ENCODE results near the gene LRRC39.
"Not testable (repeated sequence)": the region's sequence is repeated elsewhere in the genome, so short reads cannot be mapped to it uniquely, and the experiment has no call there.

Gene LRRC39

GRCh38 chr1:100178091-100178490 is at the start of gene LRRC39:
TSS of gene LRRC39 (minus strand) at chr1:100178256. CDS start at chr1:100168516, 9,740 bp downstream.
- no peak for DNase-seq

DNA sequence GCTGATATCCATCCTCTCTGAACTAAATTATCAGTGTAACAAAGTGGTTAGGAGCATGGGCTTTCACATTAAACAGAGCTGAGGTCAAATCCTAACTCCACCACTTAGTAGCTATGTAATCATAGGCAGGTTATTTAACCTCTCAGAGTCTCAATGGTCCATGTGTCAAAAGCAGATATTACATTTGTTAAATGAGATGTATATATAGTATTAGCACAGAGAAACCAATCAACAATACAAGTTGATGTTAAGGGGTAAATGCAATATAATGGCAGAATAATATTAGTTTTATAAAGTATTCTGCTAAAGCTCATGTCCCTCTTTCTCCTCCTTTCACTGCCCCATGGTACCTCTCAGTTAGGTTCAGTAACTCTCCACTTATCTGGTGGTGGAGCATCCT is 44.4 kb upstream of the LRRC39 start:
- no peak for DNase-seq

DNA sequence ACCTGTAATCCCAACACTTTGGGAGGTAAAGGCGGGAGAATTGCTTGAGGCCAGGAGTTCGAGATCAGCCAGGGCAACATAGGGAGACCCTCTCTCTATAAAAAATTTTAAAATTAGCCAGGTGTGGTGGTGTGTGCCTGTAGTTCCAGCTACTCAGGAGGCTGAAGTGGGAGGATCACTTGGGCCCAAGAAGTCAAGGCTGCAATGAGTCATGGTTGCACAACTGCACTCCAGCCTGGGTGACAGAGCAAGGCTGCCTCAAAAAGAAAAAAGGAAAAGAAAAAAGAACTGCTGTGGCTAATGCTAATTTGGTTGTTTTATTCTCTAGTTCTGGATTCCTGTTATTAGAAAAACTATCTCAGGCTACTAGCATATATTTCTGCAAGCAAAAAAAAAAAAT is 41.8 kb upstream of the LRRC39 start:
- peak; percentile 30 for DNase-seq

DNA sequence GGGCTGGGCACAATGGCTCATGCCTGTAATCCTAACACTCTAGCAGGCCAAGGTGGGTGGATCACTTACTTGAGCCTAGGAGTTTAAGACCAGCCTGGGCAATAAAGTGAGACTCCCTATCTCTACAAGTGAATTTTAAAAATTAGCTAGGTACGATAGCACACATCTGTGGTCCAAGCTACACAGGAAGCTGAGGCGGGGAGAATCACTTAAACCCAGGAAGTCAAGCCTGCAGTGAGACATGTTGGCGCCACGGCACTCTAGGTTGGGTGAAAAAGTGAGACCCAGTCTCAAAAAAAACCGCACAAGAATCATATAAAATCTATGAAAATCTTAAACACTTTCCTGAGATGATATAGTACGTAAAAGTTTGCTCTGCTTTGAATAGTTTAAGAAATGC is 41.4 kb upstream of the LRRC39 start:
- no peak for DNase-seq

GRCh38 chr1:100217834-100218233 is 39.8 kb upstream of the LRRC39 start:
- DNase-seq = no peak

GRCh38 chr1:100215101-100215500 is 37.0 kb upstream of the LRRC39 start:
- DNase-seq = no peak

- no peak for DNase-seq
Observed at GRCh38 chr1:100213141-100213540, 35.1 kb upstream of the LRRC39 start.

- DNase-seq = no peak
Observed at GRCh38 chr1:100206301-100206700, 28.2 kb upstream of the LRRC39 start.

DNA sequence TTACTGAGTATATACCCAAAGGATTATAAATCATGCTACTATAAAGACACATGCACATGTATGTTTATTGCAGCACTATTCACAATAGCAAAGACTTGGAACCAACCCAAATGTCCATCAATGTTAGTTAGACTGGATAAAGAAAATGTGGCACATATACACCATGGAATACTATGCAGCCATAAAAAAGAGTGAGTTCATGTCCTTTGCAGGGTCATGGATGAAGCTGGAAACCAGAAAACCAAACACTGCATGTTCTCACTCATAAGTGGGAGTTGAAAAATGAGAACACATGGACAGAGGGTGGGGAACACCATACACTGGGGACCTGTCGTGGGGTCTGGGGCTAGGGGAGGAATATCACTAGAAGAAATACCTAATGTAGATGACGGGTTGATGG is 27.5 kb upstream of the LRRC39 start:
- not testable (repeated sequence) for DNase-seq

DNA sequence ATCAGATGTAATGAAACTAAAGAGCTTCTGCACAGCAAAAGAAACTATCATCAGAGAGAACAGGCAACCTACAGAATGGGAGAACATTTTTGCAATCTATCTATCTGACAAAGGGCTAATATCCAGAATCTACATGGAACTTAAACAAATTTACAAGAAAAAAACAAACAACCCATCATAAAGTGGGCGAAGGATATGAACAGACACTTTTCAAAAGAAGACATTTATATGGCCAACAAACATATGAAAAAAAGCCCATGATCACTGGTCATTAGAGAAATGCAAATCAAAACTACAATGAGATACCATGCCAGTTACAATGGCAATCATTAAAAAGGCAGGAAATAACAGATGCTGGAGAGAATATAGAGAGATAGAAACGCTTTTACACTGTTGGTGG is 27.0 kb upstream of the LRRC39 start:
- DNase-seq = not testable (repeated sequence)

DNA sequence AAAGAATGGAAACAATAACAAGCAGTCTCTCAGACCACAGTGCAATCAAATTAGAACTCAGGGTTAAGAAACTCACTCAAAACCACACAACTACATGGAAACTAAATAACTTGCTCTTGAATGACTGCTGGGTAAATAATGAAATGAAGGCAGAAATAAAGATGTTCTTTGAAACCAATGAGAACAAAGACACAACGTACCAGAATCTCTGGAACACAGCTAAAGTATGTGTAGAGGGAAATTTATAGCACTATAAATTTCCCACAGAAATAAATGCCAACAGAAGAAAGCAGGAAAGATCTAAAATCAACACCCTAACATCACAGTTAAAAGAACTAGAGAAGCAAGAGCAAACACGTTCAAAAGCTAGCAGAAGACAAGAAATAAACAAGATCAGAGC is 24.6 kb upstream of the LRRC39 start:
- DNase-seq = not testable (repeated sequence)

GRCh38 chr1:100200060-100200459 is 22.0 kb upstream of the LRRC39 start:
- DNase-seq = not testable (repeated sequence)

- DNase-seq = no peak
Observed at GRCh38 chr1:100198596-100198995, 20.5 kb upstream of the LRRC39 start.

DNA sequence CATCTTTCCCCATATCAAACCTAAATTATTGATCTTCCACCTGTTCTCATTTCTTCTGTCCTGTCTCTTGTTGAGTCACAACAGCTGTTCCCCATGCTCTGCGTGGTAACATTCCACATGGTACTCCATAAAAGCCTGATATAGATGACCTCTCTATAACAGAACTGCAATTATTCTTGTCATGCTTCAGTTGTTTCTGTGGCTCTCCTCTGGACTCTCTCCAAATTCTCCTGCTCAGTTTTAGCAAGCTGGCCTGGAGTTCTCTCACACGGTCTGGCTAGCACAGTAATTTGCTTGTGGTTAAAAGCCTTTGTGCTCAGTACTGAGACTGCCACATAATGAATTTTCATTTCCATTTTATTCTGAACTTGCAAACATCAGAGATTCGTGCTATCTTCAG is 10.6 kb upstream of the LRRC39 start:
- no peak for DNase-seq

GRCh38 chr1:100187912-100188311 is 9.9 kb upstream of the LRRC39 start:
- no peak for DNase-seq

DNA sequence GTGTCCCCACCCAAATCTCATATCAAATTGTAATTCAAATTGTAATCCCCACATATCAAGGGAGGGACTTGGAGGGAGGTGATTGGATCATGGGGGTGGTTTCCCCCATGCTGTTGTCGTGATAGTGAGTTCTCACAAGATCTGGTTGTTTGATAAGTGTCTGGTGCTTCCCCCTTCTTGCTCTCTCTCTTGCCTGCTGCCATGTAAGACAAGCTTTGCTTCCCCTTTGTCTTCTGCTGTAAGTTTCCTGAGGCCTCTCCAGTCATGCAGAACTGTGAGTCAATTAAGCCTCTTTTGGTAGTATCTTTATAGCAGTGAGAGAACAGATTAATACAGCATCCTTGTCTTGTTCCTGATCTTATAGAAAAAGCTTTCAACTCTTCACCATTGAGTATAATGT is 6.5 kb upstream of the LRRC39 start:
- no peak for DNase-seq

DNA sequence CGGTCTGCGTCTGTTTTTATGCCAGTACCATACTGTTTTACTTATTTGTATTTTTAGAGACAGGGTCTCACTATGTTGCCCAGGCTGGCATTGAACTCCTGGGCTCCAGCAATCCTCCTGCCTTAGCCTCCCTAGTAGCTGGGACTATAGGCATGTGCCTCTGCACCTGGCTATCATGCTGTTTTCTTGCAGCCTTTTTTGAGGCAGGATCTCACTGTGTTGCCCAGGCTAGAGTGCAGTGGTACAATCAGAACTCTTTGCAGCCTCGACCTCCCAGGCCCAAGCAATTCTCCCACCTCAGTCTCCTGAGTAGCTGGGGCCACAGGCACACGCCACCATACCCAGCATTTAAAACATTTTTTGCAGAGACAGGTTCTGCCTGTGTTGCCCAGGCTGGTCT is 5.3 kb upstream of the LRRC39 start:
- DNase-seq = no peak

DNA sequence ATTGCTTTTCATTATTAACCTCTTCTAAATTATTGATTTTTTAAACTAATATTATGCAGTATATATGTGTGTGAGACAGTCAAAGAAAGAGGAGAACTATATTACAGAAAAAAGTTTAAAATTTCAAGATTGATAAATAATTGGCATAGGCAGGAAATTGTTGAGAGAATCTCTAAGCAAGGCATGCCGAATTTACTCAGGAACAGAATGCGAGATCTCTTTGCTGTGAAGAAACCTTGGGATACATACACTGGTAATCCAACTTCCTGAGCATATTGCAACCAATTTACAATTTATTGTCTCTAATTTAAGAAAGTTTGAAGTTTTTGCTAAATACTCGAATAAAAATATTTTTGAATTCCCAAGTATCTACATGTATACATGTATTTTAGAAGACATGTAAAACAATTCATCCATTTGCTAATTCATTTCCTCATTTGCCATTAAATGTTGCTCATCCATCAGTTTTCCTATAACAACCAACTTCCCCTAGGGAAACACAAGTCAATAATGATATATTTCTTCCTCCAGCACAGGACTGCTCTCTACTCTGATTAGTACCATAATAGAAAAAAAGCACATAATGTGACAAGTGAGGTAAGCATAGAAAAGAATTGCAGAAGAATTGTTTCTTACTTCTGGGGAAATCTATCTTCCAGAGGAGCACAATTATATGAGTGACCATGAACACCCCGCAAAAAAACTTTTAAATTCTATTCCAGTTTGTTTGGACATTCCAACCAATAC is 588 bp downstream of the LRRC39 start:
- DNase-seq = no peak

DNA sequence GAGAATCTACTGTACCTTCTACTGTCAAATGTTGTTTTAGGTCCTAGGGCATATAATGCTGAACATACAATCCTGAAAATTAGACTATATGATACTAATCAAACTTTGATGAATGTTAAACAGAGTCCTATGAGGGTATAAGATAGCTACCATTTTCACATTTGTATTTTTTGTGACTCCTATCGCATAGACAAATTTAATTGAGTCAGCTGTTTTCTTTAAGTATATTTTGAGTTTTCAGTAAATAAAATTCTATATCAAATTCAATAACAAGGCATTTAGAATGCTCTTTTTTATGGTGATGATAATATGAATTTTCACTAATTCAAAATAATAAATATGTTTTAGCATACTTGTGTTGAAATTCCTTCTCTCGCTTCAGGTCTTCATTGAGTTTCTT is 10.0 kb downstream of the LRRC39 start:
- DNase-seq = no peak

DNA sequence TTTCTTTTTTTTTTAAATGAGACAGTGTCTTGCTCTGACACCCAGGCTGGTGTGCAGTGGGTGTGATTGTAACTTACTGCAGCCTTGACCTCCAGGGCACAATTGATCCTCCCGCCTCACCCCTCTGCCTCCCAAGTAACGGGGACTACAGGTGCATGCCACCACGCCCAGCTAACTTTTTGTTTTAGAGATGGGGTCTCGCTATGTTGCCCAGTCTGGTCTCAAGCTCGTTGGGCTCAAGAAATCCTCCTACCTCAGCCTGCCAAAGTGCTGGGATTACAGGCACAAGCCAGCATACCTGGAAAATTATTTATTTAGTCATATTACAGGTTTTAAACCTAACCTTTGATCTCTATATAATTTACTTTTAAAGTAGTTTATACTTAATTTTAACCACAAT is 13.4 kb downstream of the LRRC39 start:
- no peak for DNase-seq

DNA sequence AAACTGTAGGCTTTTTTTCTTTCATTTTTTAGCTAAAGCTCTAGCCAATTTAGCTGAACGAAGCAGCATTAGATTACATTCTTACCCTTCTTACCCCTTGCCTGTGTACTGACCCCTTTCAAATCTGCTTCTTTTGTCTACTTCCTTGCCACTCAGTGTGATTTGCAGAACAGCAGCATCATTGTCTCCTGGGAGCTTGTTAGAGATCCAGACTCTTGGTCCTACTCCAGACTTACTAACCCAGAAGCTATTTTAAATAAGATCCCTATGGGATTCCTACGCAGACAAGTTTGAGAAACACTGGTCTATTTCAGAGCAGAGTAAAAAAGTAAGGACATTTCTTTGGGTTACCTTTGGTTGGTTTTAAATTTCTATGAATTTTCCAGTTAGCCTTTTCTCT is 13.8 kb downstream of the LRRC39 start:
- DNase-seq = no peak

DNA sequence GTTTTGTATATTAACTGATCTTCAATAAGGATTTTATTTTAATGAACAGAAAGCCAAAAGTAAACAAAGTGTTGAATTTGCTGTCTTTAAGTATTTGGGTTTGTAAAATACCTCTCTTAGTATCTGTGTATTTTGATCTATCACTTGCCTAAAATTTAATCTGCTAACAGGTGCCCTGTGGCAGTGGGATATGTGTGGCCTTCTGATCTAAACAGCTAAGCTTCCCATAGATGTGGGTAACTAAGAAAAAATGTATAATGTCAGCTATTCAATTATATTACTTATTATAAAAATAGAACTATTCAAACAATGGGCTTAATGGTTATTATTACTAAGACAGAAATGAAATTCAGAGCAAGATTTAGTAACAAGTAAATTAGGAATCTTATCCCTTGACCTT is 15.2 kb downstream of the LRRC39 start:
- no peak for DNase-seq

DNA sequence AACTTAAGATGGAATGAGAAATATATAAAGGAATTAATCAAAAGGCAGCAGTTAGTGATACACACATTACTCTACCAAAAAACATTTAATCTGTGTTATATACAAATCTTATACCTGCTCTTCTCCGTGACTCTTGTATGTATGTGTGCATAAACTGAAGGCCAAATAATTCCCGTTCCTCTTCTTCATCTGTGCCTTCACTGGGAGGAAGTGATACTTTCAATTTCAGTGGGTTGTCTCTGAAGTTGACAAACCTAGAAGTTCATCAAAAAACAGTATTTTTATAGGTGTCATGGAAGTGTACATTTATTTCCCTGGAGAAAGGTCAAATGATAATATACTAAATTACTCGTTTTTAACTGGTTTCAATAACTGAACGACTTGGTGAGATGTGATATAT is 25.8 kb downstream of the LRRC39 start:
- DNase-seq = peak; percentile 20

DNA sequence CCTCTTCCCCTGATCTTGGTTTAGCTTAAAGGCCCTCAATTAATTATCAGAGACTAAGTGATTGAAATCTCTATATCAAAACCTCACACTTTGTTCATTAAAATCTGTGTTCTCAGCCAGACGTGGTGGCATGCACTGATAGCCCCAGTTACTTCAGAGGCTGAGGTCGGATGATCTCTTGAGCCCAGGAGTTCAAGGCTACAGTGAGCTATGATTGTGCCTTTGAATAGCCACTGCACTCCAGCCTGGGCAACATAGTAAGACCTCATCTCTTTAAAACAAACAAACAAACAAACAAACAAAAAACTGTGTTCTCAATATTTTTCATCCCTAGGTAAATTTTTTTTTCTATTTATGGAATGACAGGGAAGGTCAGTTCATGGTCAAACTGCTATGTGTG is 26.4 kb downstream of the LRRC39 start:
- DNase-seq = no peak

DNA sequence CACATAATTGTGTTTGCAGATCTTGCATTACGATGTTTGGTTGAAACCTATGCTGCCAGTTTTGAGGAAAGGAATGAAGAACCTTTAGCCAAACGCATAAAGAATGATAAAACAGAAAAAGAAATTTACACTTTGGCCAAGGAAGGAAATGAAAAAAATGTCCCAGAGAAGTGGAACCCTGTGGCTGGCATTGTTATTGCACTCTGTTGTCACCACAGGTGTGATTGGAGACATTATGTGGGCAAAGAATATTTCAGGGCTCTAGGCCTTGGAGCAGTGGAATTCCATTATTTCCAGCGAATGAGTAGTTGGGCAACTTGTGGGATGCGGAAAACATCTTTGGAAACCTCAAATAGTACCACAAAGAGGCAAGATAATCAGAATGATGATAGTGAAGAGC is 30.2 kb downstream of the LRRC39 start:
- no peak for DNase-seq
